ENCODE measurements around the gene TBCD.
"Not testable (repeated sequence)": the region's sequence is repeated elsewhere in the genome, so short reads cannot be mapped to it uniquely, and the experiment has no call there.

TBCD gene

GRCh38 chr17:82729479-82730260 lies 22.2 kb upstream of the TBCD start:
- no peak for DNase-seq (ENCODE audit: low read depth in 3 of 3)

GRCh38 chr17:82732118-82732743 lies 19.6 kb upstream of the TBCD start:
- no peak for DNase-seq (ENCODE audit: low read depth in 3 of 3)

DNA sequence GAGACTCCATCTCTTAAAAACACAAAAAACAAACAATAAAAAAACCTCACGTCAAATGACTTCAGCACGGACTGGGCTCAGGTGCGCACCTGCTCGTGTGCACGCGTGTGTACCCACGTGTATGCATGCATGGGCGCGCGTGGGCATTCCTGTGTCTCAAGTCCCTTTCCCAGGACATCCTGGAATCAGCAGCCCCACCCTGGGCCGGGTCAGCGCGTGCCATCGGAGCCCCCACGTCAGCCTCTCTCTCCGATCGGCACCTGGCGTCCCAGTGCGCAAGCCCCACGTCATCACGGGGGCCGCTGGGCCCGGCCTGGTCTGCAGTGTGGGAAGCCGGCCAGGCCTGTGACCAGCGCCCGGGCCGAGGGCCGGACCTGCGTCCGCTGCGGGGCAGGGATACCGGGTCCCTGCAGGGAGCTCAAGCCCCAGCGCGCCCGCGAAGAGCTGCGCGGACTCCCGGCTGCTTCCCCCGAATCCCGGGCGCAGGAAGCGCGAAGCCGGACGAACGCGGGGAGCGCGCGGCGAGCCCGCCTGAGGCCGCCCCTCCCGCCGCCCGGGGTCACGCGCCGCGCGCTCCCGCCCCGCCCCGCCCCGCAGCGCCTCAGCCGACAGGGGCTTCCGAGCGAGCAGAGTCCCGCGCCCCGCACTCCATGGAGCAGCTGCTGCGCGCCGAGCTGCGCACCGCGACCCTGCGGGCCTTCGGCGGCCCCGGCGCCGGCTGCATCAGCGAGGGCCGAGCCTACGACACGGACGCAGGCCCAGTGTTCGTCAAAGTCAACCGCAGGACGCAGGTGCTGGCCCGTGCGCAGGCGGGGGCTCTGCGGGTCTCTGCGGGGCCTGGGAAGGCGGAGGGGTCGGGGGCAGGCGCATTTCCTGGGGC lies 16.6 kb upstream of the TBCD start, which contains the start of gene FN3K:
Gene FN3K (plus strand): TSS at position 629 of the 880 bp plus-strand sequence. CDS start 22 bp downstream, at position 651.
- DNase-seq (ENCODE audit: low read depth in 3 of 3): no peak

GRCh38 chr17:82736511-82737185 lies 15.2 kb upstream of the TBCD start:
- no peak for DNase-seq (ENCODE audit: low read depth in 3 of 3)

- DNase-seq (ENCODE audit: low read depth in 3 of 3): no peak
These were observed 13.6 kb upstream of the TBCD start for GRCh38 chr17:82737967-82738877.

DNA sequence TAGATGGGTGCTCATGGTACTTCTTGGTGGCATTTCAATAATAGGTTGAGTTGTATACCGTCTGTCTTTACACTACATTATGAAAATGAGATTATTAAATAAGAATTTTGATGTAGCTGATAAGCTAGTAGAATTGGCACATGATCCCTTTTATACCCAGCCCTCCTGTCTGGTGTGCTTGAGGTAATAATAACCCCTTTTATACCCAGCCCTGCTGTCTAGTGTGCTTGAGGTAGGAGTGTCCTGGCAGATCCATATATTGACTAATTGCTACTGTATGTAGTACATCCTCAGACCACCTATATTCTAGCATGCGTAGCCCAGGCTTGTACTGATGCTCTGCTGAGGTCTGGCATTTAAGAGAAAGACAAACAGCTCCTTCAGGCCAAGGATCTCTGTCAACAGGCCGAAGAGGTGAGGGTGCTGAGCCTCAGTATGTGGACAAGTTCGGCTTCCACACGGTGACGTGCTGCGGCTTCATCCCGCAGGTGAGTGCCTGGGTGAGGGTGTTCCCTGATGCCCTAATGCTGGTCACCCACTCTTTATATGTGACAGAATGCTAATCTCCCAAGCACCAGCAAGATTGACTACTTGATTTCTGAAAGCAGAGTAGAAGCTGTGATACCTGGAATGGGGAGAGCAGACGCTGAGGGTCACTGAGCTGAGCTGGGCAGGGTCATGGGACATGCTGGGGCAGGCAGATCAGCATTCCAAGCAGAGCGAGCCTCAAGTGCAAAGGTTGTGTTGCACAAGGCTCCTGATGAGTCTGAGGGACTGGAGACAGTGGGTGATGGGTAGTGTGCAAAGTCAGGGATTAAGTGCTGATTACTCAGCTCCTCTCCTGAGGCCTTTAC lies 10.7 kb upstream of the TBCD start:
- DNase-seq (ENCODE audit: low read depth in 3 of 3): no peak

GRCh38 chr17:82743344-82744219 lies 8.3 kb upstream of the TBCD start:
- DNase-seq (ENCODE audit: low read depth in 3 of 3): no peak

DNA sequence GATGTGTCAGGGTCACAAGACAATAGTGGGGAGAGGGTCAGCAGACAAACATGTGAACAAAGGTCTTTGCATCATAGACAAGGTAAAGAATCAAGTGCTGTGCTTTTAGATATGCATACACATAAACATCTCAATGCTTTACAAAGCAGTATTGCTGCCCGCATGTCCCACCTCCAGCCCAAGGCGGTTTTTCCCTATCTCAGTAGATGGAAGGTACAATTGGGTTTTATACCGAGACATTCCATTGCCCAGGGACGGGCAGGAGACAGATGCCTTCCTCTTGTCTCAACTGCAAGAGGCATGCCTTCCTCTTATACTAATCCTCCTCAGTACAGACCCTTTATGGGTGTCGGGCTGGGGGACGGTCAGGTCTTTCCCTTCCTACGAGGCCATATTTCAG lies 7.1 kb upstream of the TBCD start:
- DNase-seq (ENCODE audit: low read depth in 3 of 3): not testable (repeated sequence)

- DNase-seq (ENCODE audit: low read depth in 3 of 3): no peak
These were observed 6.3 kb upstream of the TBCD start for GRCh38 chr17:82745524-82745923.

GRCh38 chr17:82748756-82749155 lies 3.1 kb upstream of the TBCD start:
- DNase-seq (ENCODE audit: low read depth in 3 of 3): no peak

DNA sequence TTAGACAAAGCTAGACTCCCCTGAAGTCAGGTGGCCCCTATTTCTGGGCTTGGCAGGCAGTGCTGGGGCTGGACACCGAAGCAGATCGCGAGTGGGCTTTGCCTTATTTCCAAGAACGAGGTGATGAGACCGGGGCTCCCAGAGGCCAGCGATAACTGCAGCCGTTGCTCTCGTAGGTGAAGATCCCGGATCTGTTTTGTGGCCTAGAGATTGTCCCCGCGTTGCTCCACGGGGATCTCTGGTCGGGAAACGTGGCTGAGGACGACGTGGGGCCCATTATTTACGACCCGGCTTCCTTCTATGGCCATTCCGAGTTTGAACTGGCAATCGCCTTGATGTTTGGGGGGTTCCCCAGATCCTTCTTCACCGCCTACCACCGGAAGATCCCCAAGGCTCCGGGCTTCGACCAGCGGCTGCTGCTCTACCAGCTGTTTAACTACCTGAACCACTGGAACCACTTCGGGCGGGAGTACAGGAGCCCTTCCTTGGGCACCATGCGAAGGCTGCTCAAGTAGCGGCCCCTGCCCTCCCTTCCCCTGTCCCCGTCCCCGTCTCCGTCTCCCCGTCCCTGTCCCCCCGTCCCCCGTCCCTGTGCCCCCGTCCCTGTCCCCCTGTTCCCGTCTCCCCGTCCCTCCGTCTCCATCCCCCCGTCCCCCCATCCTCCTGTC lies 1.5 kb upstream of the TBCD start:
- DNase-seq (ENCODE audit: low read depth in 3 of 3): no peak

- no peak for DNase-seq (ENCODE audit: low read depth in 3 of 3)
These were observed 694 bp upstream of the TBCD start for GRCh38 chr17:82751171-82751570.

GRCh38 chr17:82752371-82753200 lies 721 bp downstream of the TBCD start:
- DNase-seq (ENCODE audit: low read depth in 3 of 3): peak in 1 of 3 experiments; percentile 19

- no peak for DNase-seq (ENCODE audit: low read depth in 3 of 3)
These were observed 1.3 kb downstream of the TBCD start for GRCh38 chr17:82753201-82753464.

- DNase-seq (ENCODE audit: low read depth in 3 of 3): no peak
These were observed 2.7 kb downstream of the TBCD start for GRCh38 chr17:82754297-82755208.

DNA sequence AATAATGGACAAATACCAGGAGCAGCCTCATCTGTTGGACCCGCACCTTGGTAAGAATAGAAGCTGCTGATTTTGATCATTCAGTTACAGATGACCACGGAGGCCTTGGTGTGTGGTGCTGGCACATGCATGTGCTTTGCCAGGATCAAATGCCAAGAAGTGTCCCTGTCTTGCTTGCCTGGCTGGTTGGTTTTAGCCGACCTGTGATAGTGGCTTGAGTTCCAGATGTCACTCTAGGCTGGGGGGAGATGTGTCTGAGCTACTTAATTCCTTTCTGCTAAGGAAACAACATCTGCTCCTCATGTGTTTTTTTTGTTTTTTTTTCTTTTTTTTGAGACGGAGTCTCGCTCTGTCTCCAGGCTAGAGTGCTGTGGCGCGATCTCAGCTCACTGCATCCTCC lies 4.3 kb downstream of the TBCD start:
- no peak for DNase-seq (ENCODE audit: low read depth in 3 of 3)
